Kidney epithelial cell (primary cell): ENCODE data around the gene RTTN. TPM values are rescaled to one million over a fixed set of nuclear protein-coding genes. Genes with fewer than 3 reads are reported as not detected.
"Not testable (repeated sequence)": the region's sequence is repeated elsewhere in the genome, so short reads cannot be mapped to it uniquely, and the experiment has no call there.

ENCODE experiments used
- DNase-seq: peaks from one replicate; pipeline ENCODE4 v3.0.0-alpha.2; 2010; ENCODE audit warnings: low read depth
- H3K27me3 ChIP-seq: 2 replicates; pipeline ENCODE4 v1.6.0; 2011; ENCODE audit warnings: low read length; ENCODE audit not compliant: control insufficient read depth, insufficient read depth
- H3K36me3 ChIP-seq: 2 replicates; pipeline ENCODE4 v1.5.1; 2011; ENCODE audit warnings: low read length; ENCODE audit not compliant: control insufficient read depth, insufficient read depth
- H3K4me3 ChIP-seq: 2 replicates; pipeline ENCODE4 v1.5.1; 2011; ENCODE audit warnings: low read depth, mild to moderate bottlenecking, control low read depth, low read length
- total RNA-seq: library from RNA; depleted of rRNA; stranded (reverse); fragments of >200 nt; gene quantifications from 2 replicates; pipeline ENCODE4 v1.2.3, GENCODE V29; 2015
- TF ChIP-seq, protein P1 (sequence below): IDR thresholded peaks from 2 replicates; pipeline ENCODE4 v1.5.1; 2011; ENCODE audit warnings: mild to moderate bottlenecking, moderate library complexity, low read length, control low read depth, inconsistent platforms; ENCODE audit not compliant: insufficient read depth, poor library complexity, severe bottlenecking

Gene RTTN
- total RNA-seq, 1 donor from 2014 or later = 7.2 TPM

DNA sequence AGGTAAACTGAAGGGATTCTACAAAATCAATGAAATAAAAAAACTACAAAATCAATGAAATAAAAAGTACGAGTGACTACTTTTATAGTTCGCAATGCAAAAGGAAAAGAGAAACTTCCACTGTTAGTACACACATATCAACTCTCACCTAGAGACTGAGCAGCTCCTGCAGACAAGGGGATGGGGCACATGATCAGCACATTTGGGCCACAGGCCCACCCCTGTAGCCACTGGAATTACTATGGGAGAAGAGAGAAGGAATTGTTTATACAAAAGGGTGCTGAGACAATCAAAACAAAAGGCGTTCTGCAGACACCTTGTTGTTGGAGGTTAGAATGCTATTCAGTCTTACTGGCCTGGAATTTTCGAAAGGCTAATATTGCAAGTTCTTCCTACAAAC is 223.1 kb downstream of the RTTN start:
- TF ChIP-seq, protein P1, sequence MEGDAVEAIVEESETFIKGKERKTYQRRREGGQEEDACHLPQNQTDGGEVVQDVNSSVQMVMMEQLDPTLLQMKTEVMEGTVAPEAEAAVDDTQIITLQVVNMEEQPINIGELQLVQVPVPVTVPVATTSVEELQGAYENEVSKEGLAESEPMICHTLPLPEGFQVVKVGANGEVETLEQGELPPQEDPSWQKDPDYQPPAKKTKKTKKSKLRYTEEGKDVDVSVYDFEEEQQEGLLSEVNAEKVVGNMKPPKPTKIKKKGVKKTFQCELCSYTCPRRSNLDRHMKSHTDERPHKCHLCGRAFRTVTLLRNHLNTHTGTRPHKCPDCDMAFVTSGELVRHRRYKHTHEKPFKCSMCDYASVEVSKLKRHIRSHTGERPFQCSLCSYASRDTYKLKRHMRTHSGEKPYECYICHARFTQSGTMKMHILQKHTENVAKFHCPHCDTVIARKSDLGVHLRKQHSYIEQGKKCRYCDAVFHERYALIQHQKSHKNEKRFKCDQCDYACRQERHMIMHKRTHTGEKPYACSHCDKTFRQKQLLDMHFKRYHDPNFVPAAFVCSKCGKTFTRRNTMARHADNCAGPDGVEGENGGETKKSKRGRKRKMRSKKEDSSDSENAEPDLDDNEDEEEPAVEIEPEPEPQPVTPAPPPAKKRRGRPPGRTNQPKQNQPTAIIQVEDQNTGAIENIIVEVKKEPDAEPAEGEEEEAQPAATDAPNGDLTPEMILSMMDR = no peak
- no peak for DNase-seq
- Histone ChIP-seq H3K4me3 (no peak overlapping the region), H3K27me3 (no peaks in the 10 kb centered on the region), H3K36me3 (no peaks in the 10 kb centered on the region)

DNA sequence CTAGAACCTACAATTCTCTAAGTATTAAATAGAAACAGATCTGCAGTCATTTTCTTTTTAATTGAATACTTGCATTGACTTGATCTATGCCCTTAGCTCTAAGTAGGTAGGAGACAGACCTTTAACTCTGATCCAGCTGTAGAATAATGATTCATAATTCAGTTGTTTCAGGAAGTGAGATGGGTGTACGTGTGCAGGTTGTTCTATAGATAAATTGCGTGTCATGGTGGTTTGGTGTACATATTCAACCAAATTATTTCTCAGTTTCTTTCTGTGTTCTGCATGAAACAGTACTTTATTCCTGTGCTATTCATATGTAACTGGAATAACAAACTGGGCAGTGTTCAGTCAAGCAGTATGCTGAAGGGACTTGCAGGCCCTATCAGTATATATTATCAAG is 223.5 kb downstream of the RTTN start:
- H3K4me3 ChIP-seq = no peak overlapping the region
- TF ChIP-seq, protein P1 = no peak
- no peaks in the 10 kb centered on the region for H3K36me3 ChIP-seq
- DNase-seq = no peak
- H3K27me3 ChIP-seq = no peaks in the 10 kb centered on the region

DNA sequence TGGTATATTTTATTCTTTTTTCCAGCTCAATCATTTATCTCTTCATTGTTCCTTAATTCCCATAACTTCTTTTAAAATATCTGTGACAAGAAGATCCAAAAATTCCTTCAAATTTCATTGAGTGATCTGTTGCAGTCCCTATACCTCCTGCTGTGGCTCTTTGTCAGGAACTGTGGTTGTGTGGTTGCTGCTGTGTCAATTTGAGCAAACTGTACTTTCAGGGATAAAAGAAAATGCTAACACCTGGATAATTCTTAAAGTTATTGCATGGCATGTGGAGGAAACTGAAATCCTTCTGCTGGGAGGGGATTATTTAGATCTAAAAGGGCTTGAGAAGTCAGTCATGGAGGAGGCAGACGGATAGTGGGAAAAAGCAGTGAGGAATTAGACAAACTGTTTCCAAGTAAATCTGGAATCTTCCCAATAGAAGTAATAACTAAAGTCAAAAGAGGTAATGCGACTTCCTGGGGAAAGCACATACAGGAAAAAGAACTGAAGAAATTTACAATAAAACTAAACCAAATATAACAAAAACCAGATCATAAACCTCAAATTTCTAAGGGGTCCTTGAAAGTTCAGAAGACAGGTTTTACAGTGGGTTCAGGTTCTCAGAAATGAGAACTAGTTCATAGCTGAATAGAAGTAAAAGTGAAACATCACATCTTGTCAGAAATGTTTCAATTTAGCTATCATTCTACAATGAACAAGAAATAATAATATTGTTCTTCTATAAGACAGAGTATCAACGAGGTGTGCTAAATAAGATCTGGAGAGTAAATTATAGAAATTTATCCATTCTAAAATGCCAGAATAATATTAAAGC is 224.3 kb downstream of the RTTN start:
- TF ChIP-seq, protein P1 = no peak
- Histone ChIP-seq H3K27me3 (no peaks in the 10 kb centered on the region), H3K36me3 (no peaks in the 10 kb centered on the region), H3K4me3 (no peak overlapping the region)
- DNase-seq = no peak

DNA sequence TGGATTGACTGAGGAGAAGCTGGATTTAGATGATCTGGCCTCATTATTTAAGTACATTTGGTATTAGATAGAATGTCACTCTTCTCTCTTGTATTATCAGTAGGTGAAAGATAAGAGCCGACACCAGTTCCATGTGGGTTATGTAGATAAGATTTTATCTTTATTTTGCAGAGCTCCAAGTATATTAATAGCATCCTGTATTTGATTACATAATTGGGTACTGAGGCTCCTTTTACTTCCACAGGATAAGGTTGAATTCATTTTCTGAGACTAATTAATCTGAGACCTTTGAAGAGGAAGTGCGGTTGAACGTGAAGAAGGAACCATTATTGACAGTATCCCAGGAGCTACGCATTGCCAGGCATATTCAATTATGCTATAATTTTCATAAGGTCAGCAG is 225.0 kb downstream of the RTTN start:
- H3K4me3 ChIP-seq = no peak overlapping the region
- H3K27me3 ChIP-seq = no peaks in the 10 kb centered on the region
- no peaks in the 10 kb centered on the region for H3K36me3 ChIP-seq
- TF ChIP-seq, protein P1 = no peak
- DNase-seq = no peak

DNA sequence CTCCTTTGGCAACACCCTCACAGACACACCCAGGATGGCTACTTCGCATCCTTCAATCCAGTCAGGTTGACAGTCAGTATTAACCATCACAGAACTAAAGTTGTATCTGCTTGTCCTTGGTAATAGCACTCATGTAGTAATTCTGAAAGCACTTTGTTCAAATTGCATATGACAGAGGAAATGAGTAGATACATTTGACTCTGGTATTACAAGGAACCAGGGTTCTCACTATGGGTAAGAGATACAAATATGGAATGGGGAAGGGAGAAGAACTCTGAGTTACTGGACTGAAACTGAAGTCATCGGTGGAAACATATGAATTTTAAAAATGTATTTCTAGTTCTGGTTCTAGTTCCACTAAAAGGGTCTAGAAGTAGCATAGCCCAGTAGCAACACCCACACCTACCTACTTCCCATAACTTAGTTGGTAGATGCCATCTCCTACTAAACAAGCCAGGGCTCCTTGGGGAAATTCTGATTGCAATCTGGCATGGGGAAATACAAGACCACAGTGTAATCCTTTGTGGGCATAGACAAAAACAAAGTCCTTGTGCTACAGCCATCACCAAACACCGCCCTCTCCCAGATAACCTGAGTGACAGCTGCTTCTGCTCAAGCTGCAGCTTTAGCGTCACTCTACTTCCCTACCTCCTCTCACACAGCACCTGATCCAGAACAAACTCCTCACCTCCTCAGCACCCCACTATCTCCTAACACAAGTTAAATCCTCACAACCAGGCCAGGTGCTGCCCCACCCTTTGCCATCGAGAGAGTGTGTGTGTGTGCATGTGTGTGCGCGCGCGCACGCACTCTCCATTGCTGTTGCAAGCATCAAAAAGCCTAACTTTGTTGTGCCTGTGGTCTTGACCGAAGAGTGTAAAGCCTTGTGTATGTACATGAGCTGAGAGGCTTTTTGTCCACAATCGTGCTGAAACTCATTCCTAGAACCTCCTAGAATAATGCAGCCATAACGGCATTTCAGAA is 226.5 kb downstream of the RTTN start:
- Histone ChIP-seq H3K36me3 (no peaks in the 10 kb centered on the region), H3K27me3 (no peaks in the 10 kb centered on the region), H3K4me3 (no peak overlapping the region)
- TF ChIP-seq, protein P1 = no peak
- DNase-seq = no peak

DNA sequence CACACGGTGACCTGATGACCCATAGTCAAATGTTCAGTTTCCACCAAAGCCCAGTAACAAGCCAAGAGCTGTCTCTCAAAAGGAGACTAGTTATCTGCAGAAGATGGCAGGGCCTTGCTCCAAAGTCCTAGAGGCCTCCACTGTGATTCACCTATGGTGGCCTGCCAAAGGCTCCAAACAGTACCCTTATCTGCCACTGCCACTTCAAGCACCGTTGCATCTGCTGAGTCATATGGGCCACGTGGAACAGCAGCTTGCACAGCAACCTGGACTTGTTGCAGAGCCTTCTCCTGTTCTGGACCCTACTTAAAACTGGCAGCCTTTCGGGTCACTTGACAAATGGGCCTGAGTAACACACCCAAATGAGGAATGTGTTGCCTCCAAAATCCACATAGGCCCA is 230.2 kb downstream of the RTTN start:
- not testable (repeated sequence) for H3K36me3 ChIP-seq, H3K27me3 ChIP-seq, DNase-seq, H3K4me3 ChIP-seq
